Measurements from ENCODE around the gene VTI1A. TPM values are rescaled to one million over a fixed set of nuclear protein-coding genes. Genes with fewer than 3 reads are reported as not detected.
"Not testable (repeated sequence)": the region's sequence is repeated elsewhere in the genome, so short reads cannot be mapped to it uniquely, and the experiment has no call there.

Gene VTI1A
- total RNA-seq, 2 donors from 2014 or later: 71.6 to 139 TPM

GRCh38 chr10:112852306-112852705 is 405.3 kb downstream of the VTI1A start:
- DNase-seq (ENCODE audit: low spot score): no peak
- no peaks in the 10 kb centered on the region for H3K4me1 ChIP-seq (ENCODE audit: control insufficient read depth in 1 of 2, low read depth in 2 of 2)
- TF ChIP-seq CTCF (IDR thresholded peaks at IDR 0.05): no peak
- no peak for ATAC-seq (ENCODE audit: insufficient number of reproducible peaks, low FRiP score, low read depth)
- peaks cover 9% of the 10 kb centered on the region for H3K9me3 ChIP-seq
- no peak overlapping the region for H3K27ac ChIP-seq
- H3K36me3 ChIP-seq: no peaks in the 10 kb centered on the region
- H3K27me3 ChIP-seq (replicated peaks; ENCODE audit: insufficient read depth): no peaks in the 10 kb centered on the region
- no peak overlapping the region for H3K4me3 ChIP-seq

GRCh38 chr10:112855134-112855533 is 408.1 kb downstream of the VTI1A start:
- no peak for ATAC-seq (ENCODE audit: insufficient number of reproducible peaks, low FRiP score, low read depth)
- Histone ChIP-seq H3K36me3 (no peaks in the 10 kb centered on the region), H3K4me1 (ENCODE audit: control insufficient read depth in 1 of 2, low read depth in 2 of 2) (no peaks in the 10 kb centered on the region), H3K4me3 (no peak overlapping the region), H3K27ac (no peak overlapping the region), H3K27me3 (replicated peaks; ENCODE audit: insufficient read depth) (no peaks in the 10 kb centered on the region), H3K9me3 (no peaks in the 10 kb centered on the region)
- no peak for TF ChIP-seq CTCF (IDR thresholded peaks at IDR 0.05)
- DNase-seq (ENCODE audit: low spot score): no peak

GRCh38 chr10:112857493-112857892 is 410.5 kb downstream of the VTI1A start:
- TF ChIP-seq CTCF (IDR thresholded peaks at IDR 0.05): no peak
- Histone ChIP-seq H3K4me1 (ENCODE audit: control insufficient read depth in 1 of 2, low read depth in 2 of 2) (no peaks in the 10 kb centered on the region), H3K36me3 (no peaks in the 10 kb centered on the region), H3K27me3 (replicated peaks; ENCODE audit: insufficient read depth) (no peaks in the 10 kb centered on the region), H3K4me3 (no peak overlapping the region), H3K9me3 (no peaks in the 10 kb centered on the region), H3K27ac (no peak overlapping the region)
- DNase-seq (ENCODE audit: low spot score) (no peak), ATAC-seq (ENCODE audit: insufficient number of reproducible peaks, low FRiP score, low read depth) (no peak)

- H3K27ac ChIP-seq: no peak overlapping the region
- H3K4me1 ChIP-seq (ENCODE audit: control insufficient read depth in 1 of 2, low read depth in 2 of 2): no peaks in the 10 kb centered on the region
- TF ChIP-seq CTCF (IDR thresholded peaks at IDR 0.05): no peak
- ATAC-seq (ENCODE audit: insufficient number of reproducible peaks, low FRiP score, low read depth) (no peak), DNase-seq (ENCODE audit: low spot score) (no peak)
- H3K36me3 ChIP-seq: no peaks in the 10 kb centered on the region
- H3K9me3 ChIP-seq: peaks cover 2% of the 10 kb centered on the region
- no peaks in the 10 kb centered on the region for H3K27me3 ChIP-seq (replicated peaks; ENCODE audit: insufficient read depth)
- no peak overlapping the region for H3K4me3 ChIP-seq
Observed at GRCh38 chr10:112858986-112859651, 412.1 kb downstream of the VTI1A start.

GRCh38 chr10:112859793-112860192 is 412.8 kb downstream of the VTI1A start:
- Histone ChIP-seq H3K36me3 (no peaks in the 10 kb centered on the region), H3K4me1 (ENCODE audit: control insufficient read depth in 1 of 2, low read depth in 2 of 2) (no peaks in the 10 kb centered on the region), H3K4me3 (no peak overlapping the region), H3K27me3 (replicated peaks; ENCODE audit: insufficient read depth) (no peaks in the 10 kb centered on the region), H3K9me3 (peaks cover 4% of the 10 kb centered on the region), H3K27ac (no peak overlapping the region)
- ATAC-seq (ENCODE audit: insufficient number of reproducible peaks, low FRiP score, low read depth) (no peak), DNase-seq (ENCODE audit: low spot score) (no peak)
- no peak for TF ChIP-seq CTCF (IDR thresholded peaks at IDR 0.05)

GRCh38 chr10:112863461-112863860 is 416.4 kb downstream of the VTI1A start:
- not testable (repeated sequence) for DNase-seq (ENCODE audit: low spot score); H3K4me1 ChIP-seq (ENCODE audit: control insufficient read depth in 1 of 2, low read depth in 2 of 2); ATAC-seq (ENCODE audit: insufficient number of reproducible peaks, low FRiP score, low read depth)

More at GRCh38 chr10:112863461-112863860, 416.4 kb downstream of the VTI1A start:
- H3K36me3 ChIP-seq; H3K27me3 ChIP-seq (replicated peaks; ENCODE audit: insufficient read depth); H3K9me3 ChIP-seq; H3K27ac ChIP-seq; H3K4me3 ChIP-seq: not testable (repeated sequence)

Measured in thoracic aorta (tissue), 2 donors.